ENCODE measurements around the gene LEF1.

The LEF1 gene

DNA sequence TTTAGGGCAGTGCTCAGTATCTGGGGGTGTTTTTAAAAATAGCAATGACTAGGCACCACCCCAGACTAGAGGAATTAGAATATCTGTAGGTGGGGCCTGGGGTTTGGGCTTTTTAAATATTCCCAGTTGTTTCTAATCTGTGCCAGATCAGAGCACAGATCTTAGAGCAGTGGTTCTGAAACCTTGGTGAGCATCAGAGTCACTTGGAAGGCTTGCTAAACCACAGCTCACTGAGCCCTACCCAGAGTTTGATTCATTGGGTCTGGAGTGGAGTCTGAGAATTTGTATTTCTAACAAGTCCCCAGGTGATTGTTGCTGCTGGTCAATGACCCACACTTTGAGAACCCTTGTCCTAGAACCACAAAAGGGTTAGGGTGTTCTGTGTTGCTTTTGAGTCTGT lies 162.4 kb downstream of the LEF1 start:
- H3K4me3 ChIP-seq (replicated peaks; ENCODE audit: low read depth, low read length), result no peak overlapping the region
- no peak for DNase-seq (ENCODE audit: extremely low read depth, insufficient read length)
- TF ChIP-seq, protein P1, sequence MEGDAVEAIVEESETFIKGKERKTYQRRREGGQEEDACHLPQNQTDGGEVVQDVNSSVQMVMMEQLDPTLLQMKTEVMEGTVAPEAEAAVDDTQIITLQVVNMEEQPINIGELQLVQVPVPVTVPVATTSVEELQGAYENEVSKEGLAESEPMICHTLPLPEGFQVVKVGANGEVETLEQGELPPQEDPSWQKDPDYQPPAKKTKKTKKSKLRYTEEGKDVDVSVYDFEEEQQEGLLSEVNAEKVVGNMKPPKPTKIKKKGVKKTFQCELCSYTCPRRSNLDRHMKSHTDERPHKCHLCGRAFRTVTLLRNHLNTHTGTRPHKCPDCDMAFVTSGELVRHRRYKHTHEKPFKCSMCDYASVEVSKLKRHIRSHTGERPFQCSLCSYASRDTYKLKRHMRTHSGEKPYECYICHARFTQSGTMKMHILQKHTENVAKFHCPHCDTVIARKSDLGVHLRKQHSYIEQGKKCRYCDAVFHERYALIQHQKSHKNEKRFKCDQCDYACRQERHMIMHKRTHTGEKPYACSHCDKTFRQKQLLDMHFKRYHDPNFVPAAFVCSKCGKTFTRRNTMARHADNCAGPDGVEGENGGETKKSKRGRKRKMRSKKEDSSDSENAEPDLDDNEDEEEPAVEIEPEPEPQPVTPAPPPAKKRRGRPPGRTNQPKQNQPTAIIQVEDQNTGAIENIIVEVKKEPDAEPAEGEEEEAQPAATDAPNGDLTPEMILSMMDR (IDR thresholded peaks at IDR 0.05; ENCODE audit: insufficient read depth, low read length, poor library complexity, severe bottlenecking), result no peak
- no peaks in the 10 kb centered on the region for H3K27me3 ChIP-seq (replicated peaks; ENCODE audit: control insufficient read depth, insufficient read depth, low read length)
- peaks cover 2% of the 10 kb centered on the region; the same call in 1 of the 2 replicates for H3K36me3 ChIP-seq (ENCODE audit: control insufficient read depth, insufficient read depth, low read length)

DNA sequence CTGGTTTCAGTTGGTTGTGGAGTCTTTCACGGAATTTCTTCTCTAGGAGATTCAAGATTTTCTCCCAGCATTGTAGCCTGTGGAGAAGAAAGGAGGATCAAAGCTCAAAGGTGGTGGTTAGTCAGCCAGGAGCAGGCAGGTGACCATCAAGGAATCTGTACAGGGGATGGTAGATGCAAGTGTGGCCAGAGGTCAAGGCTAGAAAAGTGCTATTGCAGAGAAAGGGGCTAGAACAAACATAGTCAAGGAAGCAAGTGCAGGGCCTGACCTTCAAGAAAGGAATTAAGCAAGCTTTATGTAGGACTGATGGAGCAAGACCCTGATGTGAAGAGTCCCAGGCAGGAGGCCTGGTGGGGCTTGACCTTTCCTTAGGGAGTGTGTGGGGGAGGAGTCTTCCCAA lies 162.9 kb downstream of the LEF1 start:
- H3K4me3 ChIP-seq (replicated peaks; ENCODE audit: low read depth, low read length), result no peak overlapping the region
- TF ChIP-seq, protein P1 (IDR thresholded peaks at IDR 0.05; ENCODE audit: insufficient read depth, low read length, poor library complexity, severe bottlenecking), result no peak
- peaks cover 2% of the 10 kb centered on the region; the same call in 1 of the 2 replicates for H3K36me3 ChIP-seq (ENCODE audit: control insufficient read depth, insufficient read depth, low read length)
- no peaks in the 10 kb centered on the region for H3K27me3 ChIP-seq (replicated peaks; ENCODE audit: control insufficient read depth, insufficient read depth, low read length)
- no peak for DNase-seq (ENCODE audit: extremely low read depth, insufficient read length)

DNA sequence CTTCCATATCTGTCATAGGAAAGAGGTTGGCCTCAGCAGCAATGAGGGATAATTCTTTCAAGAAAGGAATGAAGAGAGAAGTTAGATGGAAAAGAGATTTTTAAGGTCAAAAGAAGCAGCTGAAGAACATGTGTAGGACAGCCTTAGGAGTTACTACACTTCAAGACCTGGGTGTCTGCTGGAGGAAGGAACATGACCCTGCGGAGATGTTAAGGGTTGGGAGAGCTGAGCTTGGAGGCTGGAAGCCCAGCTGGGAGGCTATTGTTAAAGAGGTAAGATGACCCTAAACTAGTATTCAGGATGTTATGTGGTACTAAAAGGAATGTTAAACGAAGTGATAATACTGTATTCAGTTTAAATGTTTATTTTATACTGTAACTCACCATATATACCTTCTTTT lies 164.1 kb downstream of the LEF1 start:
- Histone ChIP-seq H3K27me3 (replicated peaks; ENCODE audit: control insufficient read depth, insufficient read depth, low read length) (no peaks in the 10 kb centered on the region), H3K4me3 (replicated peaks; ENCODE audit: low read depth, low read length) (no peak overlapping the region), H3K36me3 (ENCODE audit: control insufficient read depth, insufficient read depth, low read length) (no peaks in the 10 kb centered on the region)
- no peak for DNase-seq (ENCODE audit: extremely low read depth, insufficient read length)
- TF ChIP-seq, protein P1 (IDR thresholded peaks at IDR 0.05; ENCODE audit: insufficient read depth, low read length, poor library complexity, severe bottlenecking), result no peak

DNA sequence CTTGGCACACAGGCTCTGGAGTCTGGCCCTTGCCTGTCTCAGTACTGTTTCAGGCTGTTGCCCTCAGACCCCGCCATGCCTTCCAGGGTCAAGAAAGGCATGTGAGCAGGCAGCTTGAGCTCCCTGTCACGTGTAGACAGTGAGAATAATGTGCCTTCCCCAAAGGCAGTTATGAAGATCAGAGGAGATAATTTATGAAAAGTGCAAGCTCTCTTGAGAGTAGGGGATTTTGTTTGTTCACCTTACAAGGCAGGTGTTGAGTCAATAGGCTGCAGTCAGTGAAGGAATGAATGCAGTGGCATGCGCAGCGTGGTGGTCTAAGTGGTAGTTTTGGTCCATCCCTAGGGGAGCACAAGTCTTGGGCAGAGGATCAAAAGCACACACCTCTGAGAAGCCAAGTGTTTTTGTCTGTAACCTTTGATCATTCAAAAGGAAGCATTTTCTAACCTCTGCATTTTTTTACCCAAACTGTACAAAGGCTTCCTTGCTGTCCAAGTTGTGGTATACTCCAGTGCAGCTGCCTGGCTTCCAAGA lies 164.7 kb downstream of the LEF1 start:
- TF ChIP-seq, protein P1 (IDR thresholded peaks at IDR 0.05; ENCODE audit: insufficient read depth, low read length, poor library complexity, severe bottlenecking), result no peak
- no peak overlapping the region for H3K4me3 ChIP-seq (replicated peaks; ENCODE audit: low read depth, low read length)
- no peaks in the 10 kb centered on the region for H3K36me3 ChIP-seq (ENCODE audit: control insufficient read depth, insufficient read depth, low read length)
- no peaks in the 10 kb centered on the region for H3K27me3 ChIP-seq (replicated peaks; ENCODE audit: control insufficient read depth, insufficient read depth, low read length)
- no peak for DNase-seq (ENCODE audit: extremely low read depth, insufficient read length)

DNA sequence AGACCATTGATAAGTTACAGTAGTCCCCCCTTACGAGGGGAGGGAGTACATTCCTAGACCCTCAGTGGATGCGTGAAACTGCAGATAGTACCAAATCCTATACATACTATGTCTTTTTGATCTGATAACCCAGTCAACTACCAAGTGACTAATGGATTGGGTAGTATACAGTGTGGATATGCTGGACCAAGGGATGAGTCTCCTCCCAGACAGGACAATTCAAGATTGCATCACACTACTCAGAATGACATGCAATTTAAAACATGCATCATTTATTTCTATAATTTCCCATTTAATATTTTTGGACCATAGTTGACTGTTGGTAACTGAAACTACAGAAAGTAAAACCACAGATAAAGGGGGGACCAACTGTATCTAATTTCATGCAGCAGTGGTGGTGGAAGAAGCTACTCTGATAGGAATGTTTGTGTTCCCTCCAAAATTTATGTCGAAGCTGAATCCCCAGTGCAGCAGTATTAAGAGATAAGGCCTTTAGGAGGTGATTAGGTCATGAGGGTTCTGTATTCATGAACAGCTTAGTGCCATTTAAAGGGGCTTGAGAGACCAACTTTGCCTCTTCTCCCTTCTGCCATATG lies 167.1 kb downstream of the LEF1 start:
- no peak for DNase-seq (ENCODE audit: extremely low read depth, insufficient read length)
- Histone ChIP-seq H3K4me3 (replicated peaks; ENCODE audit: low read depth, low read length) (no peak overlapping the region), H3K36me3 (ENCODE audit: control insufficient read depth, insufficient read depth, low read length) (no peaks in the 10 kb centered on the region), H3K27me3 (replicated peaks; ENCODE audit: control insufficient read depth, insufficient read depth, low read length) (no peaks in the 10 kb centered on the region)
- TF ChIP-seq, protein P1 (IDR thresholded peaks at IDR 0.05; ENCODE audit: insufficient read depth, low read length, poor library complexity, severe bottlenecking), result no peak

Measured in GM06990 (cell line).